GM20000 (cell line): ENCODE measurements around the gene ZFHX3.
"Not testable (repeated sequence)": the region's sequence is repeated elsewhere in the genome, so short reads cannot be mapped to it uniquely, and the experiment has no call there.

Experiments used
- DNase-seq: peaks from one replicate; pipeline ENCODE4 v3.0.0; 2012; ENCODE audit warnings: low spot score
- TF ChIP-seq, protein P1 (sequence below): IDR thresholded peaks from 2 replicates; pipeline ENCODE4 v1.5.1; 2012; ENCODE audit warnings: mild to moderate bottlenecking, control low read depth; ENCODE audit errors: extremely low read depth, missing control alignments

Gene ZFHX3

DNA sequence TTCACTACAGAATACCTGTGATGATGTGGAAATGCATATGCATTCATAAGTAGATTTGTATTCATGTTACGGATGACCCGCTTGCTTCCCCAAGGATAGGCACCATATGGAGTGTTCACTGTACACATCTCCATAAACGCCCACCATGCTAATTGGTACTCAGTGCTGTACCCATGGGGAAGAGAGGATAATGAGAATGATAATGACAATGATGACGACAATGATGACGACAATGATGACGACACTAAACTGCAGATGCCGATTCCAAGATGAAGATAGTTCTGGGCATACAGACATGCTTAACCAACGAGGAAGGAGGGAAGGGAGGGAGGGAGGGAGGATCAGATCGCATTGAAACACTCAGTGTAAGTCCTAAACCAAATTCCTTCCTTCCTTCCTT lies 26.5 kb upstream of the ZFHX3 start:
- TF ChIP-seq, protein P1, sequence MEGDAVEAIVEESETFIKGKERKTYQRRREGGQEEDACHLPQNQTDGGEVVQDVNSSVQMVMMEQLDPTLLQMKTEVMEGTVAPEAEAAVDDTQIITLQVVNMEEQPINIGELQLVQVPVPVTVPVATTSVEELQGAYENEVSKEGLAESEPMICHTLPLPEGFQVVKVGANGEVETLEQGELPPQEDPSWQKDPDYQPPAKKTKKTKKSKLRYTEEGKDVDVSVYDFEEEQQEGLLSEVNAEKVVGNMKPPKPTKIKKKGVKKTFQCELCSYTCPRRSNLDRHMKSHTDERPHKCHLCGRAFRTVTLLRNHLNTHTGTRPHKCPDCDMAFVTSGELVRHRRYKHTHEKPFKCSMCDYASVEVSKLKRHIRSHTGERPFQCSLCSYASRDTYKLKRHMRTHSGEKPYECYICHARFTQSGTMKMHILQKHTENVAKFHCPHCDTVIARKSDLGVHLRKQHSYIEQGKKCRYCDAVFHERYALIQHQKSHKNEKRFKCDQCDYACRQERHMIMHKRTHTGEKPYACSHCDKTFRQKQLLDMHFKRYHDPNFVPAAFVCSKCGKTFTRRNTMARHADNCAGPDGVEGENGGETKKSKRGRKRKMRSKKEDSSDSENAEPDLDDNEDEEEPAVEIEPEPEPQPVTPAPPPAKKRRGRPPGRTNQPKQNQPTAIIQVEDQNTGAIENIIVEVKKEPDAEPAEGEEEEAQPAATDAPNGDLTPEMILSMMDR = no peak
- DNase-seq = no peak

DNA sequence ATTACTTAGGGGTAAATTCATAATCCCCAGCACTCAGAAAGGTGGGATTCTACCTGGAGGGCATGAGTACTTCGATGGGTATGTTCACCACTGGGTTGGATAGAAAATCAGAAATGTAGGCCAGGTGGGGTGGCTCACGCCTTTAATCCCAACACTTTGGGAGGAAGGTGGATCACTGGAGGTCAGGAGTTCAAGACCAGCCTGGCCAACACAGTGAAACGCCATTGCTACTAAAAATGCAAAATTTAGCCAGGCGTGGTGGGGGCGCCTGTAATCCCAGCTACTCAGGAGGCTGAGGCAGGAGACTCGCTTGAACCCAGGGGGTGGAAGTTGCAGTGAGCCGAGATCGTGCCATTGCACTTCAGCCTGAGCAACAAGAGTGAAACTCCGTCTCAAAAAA lies 24.1 kb upstream of the ZFHX3 start:
- DNase-seq = not testable (repeated sequence)

DNA sequence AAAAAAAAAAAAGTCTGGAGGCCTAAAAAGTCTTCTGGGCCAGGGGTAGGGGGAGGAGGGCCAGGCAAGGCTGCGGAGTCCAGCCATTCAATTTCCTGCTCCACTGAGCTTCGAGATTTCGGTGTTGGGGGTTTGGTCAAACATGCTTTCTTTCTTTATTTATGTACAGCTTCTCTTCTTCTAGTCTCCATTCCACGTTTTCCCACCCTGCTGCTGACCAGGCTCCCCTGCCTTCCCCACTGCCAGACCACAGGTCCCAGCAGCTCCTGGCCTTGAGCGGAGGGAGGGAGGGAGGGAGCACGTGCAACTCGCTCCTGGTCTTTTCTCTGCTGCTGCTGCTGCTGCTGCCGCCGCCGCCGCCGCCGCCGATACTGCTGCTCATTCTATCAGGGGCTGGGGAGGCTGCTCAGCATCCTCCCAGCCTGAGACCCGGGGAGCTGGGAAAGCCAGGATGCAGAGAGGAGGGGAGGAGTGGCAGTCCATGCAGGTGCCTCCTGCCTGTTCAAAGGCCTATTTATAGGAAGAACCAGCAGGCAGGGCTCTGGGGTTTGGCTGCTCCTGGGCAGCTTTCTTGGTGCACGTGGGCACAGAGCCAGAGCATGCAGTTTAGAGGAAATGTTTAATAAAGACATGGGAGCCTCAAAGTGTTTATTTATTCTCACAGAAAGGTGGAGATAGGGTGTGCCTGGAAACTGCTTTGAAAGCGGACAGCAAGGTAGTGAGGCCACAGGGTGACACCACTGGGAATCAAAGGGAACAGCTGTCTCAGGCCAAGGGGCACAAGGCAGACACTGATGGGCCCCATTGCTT lies 23.4 kb upstream of the ZFHX3 start:
- DNase-seq = no peak
- TF ChIP-seq, protein P1 = no peak

DNA sequence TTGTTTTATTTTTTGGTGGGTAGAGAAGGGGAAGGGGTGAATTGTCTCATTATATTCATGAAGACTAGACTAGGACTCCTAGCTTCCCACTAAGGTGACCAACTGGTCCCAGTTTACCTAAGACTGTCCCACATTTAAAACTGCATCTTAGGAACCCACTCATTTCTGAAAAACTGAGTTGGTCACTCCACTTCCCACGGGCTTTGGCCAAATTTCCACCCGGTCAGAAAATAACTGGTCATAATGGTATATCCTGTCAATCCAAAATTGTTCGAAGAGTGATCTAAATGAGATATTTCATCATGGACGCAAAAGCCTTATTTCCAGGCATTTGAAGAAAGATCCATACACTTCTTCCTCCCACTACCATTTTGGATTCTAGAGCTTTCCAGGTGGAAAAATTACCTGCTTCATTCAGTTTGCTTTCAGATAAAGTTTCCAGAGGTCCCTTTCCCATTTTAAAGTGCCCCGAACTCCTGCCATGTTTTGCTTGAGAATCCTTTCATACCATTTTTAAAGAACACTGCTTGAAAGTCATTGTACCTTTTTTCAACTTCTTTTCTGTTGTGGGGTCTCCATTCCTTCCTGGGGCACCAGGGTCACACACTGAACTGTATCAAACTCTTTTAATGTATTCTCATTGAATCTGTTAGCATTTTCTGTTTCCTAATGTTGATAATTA lies 21.8 kb upstream of the ZFHX3 start:
- TF ChIP-seq, protein P1 = no peak
- DNase-seq = no peak

DNA sequence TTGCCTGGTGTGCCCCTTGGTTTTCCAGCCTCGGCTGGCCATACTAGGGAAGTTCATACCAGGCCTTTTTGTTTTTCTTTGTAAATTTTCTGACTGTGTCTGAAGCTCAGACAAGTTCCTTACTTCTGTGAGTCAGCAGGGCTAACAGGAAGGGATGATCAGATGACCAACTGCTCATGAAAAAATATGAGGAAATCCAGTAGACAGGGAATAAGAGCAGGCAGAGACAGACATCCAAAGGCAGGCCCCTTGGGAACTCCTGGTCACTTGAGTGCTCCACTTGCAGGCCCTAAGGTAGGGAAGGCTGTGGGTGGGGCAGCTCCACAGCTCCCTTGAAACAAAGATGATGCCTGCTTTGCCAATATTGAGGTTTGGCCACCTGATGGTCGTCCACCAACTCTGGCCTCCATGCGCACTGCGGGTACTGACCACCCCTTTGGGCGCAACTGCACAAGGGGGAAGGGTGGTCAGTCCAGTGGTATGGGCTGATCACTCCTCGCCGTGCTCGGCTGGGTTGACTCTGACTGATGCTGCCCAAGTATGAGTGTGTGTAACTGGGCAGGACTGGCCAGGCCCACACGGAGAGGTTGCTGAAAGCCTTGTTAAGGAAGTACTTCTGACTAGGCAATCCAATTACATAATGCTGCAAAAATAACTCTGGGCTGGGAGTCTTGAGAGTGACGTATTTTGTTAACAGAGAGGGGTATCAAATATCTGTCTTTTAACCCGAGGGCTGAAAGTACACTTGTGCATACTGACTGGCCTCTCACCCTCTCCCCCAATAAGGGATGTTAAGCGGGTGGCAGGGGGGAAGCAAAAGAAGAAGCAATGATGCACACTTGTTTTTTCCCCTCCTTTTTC lies 20.8 kb upstream of the ZFHX3 start:
- TF ChIP-seq, protein P1 = no peak
- no peak for DNase-seq

DNA sequence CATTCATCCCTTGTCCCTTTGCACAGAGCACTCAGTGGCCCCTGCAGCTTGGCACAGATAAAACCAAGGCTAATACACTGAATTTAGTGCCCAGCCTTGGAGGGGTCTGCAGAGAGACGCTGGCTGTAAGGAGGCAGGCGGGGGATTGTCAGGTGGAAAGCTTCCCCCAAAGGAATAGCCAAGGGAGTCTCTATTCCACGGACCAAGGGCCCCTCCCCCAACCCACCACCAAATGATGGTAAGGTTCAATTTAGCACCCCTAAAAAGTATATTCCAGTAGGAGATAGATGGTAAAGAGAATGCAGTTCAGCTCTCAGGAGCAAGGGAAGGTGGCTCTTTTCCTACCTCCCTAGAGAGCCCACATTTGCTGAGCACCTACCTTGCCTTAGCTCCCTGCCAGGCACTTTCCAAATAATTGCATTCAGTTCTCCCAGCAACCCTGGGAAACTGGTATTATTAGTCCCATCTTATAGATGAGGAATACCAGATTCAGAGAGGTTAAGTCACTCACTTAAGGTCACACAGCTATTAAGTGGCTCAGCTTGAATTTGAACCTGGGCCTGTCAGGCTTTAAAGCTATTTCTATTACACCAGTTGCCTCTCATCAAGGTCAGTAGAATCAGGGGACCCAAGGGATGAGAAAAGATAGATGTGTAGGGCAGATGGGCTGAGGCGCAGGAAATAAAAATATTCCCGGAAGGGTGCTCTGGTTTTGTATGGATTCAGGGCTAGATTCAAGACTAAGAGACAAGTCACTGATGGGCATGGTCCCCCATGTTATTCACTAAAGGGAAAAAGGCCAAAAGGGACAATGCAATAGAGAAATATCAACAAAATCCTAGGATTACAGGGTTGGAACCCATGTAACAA lies 20.0 kb upstream of the ZFHX3 start:
- TF ChIP-seq, protein P1 = no peak
- no peak for DNase-seq
